Breast epithelium (tissue), 4 donors: ENCODE measurements around the gene NT5C2. TPM values are rescaled to one million over a fixed set of nuclear protein-coding genes. Genes with fewer than 3 reads are reported as not detected.

ENCODE experiments used
- DNase-seq, 2 donors: peaks; one replicate each; pipeline ENCODE4 v3.0.0-alpha.2; 2019; ENCODE audit warnings: low spot score in 2 of 2
- H3K27ac ChIP-seq, 2 donors: fragments of 200-600 bp; sonication (generic) in 1 of 2; one replicate each; pipeline ENCODE4 v1.5.1; 2016 to 2019; ENCODE audit warnings: mild to moderate bottlenecking in 1 of 2
- H3K27me3 ChIP-seq, 2 donors: fragments of 200-600 bp; sonication (generic) in 1 of 2; one replicate each; pipeline versions ENCODE4 v1.5.1 to v1.6.0; 2017 to 2019; ENCODE audit warnings: control low read depth in 1 of 2, mild to moderate bottlenecking in 1 of 2
- H3K36me3 ChIP-seq: fragments of 200-600 bp; one replicate; pipeline ENCODE4 v1.5.1; 2019
- H3K4me1 ChIP-seq, 2 donors: fragments of 200-600 bp; sonication (generic); one replicate each; pipeline ENCODE4 v1.5.1; 2016 to 2019; ENCODE audit warnings: control low read depth in 1 of 2
- H3K4me3 ChIP-seq, 3 donors: fragments of 200-600 bp; sonication (generic); 1 replicate in 2 of 3; 2 replicates in 1 of 3; pipeline ENCODE4 v1.5.1; 2016 to 2019; ENCODE audit warnings: mild to moderate bottlenecking in 3 of 3, moderate library complexity in 2 of 3
- H3K9me3 ChIP-seq, 2 donors: fragments of 200-600 bp; sonication (generic) in 1 of 2; one replicate each; pipeline ENCODE4 v1.5.1; 2016 to 2019; ENCODE audit warnings: control low read depth in 1 of 2
- POLR2A ChIP-seq: fragments of 450-650 bp; IDR thresholded peaks from one replicate; pipeline ENCODE4 v1.6.1; 2016; ENCODE audit warnings: antibody characterized with exemption, mild to moderate bottlenecking, moderate library complexity
- POLR2AphosphoS5 ChIP-seq, 3 donors: sonication (generic); formaldehyde crosslinking; IDR thresholded peaks; one replicate each; pipeline ENCODE4 v1.6.1; 2017; ENCODE audit warnings: antibody characterized with exemption in 3 of 3
- intact Hi-C: fragments of 100-400 bp; cut with DNase I; formaldehyde crosslinking; loops from one replicate; pipeline ENCODE4 v1.15.1; 2023; ENCODE audit warnings: low total_unique reads
- total RNA-seq, 3 donors: library from RNA; depleted of rRNA; stranded (reverse); fragments of >200 nt; gene quantifications; one replicate each; pipeline ENCODE4 v1.1.0, GENCODE V29; 2016
- TF ChIP-seq, protein P1 (sequence below), 3 donors: fragments of 450-650 bp; IDR thresholded peaks; one replicate each; pipeline ENCODE4 v1.5.1; 2016 to 2017; ENCODE audit warnings: antibody characterized with exemption in 3 of 3, mild to moderate bottlenecking in 3 of 3, moderate library complexity in 3 of 3

The NT5C2 gene
- total RNA-seq, 3 donors from 2014 or later: 52.8 to 122 (median 73.1) TPM

DNA sequence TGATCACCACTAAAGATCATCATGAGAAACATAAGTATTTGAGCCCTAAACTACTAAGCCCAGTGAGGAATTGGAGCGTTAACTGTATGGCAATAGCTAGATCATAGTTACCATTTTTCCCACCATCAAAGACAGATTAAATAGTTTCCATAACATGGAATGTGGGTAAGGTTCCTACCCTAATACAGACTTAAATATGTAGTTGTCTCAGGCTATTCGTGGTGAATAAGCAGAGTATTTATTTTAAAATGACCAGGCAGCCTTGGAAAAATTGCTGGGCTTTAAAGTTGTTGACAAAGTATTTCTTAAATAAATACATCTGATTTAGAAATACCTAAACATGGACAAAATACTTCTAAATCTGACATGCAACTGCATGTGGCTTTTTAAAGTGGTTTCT lies 106.8 kb downstream of the NT5C2 start:
- H3K27ac ChIP-seq: no peak overlapping the region
- intact Hi-C loops: no loop called here
- H3K36me3 ChIP-seq: peaks cover 3% of the 10 kb centered on the region
- H3K9me3 ChIP-seq: no peaks in the 10 kb centered on the region
- DNase-seq: no peak
- no peak overlapping the region for H3K4me3 ChIP-seq
- TF ChIP-seq POLR2A: no peak
- TF ChIP-seq, protein P1, sequence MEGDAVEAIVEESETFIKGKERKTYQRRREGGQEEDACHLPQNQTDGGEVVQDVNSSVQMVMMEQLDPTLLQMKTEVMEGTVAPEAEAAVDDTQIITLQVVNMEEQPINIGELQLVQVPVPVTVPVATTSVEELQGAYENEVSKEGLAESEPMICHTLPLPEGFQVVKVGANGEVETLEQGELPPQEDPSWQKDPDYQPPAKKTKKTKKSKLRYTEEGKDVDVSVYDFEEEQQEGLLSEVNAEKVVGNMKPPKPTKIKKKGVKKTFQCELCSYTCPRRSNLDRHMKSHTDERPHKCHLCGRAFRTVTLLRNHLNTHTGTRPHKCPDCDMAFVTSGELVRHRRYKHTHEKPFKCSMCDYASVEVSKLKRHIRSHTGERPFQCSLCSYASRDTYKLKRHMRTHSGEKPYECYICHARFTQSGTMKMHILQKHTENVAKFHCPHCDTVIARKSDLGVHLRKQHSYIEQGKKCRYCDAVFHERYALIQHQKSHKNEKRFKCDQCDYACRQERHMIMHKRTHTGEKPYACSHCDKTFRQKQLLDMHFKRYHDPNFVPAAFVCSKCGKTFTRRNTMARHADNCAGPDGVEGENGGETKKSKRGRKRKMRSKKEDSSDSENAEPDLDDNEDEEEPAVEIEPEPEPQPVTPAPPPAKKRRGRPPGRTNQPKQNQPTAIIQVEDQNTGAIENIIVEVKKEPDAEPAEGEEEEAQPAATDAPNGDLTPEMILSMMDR (IDR thresholded peaks at IDR 0.05): no peak
- TF ChIP-seq POLR2AphosphoS5 (IDR thresholded peaks at IDR 0.05): no peak
- no peaks in the 10 kb centered on the region for H3K4me1 ChIP-seq
- no peaks in the 10 kb centered on the region for H3K27me3 ChIP-seq

DNA sequence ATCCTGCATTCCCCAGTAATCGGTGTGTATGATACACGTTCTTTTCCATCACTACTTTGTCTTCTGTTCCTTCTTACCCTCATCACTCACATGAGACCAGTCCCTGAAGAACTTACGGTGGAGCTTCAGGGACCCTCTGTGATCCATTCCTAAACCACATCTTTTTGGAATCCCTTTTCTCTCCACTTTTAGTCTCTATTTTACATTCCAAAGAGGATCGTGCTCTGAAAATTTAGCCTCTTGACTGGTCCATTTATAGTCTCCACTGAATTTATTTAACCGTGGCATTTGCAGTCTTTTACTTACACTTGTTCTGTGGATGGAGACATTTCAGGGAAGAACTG lies 109.1 kb downstream of the NT5C2 start:
- Histone ChIP-seq H3K9me3 (no peaks in the 10 kb centered on the region), H3K27me3 (no peaks in the 10 kb centered on the region), H3K27ac (no peak overlapping the region), H3K4me3 (no peak overlapping the region), H3K36me3 (peaks cover 3% of the 10 kb centered on the region), H3K4me1 (no peaks in the 10 kb centered on the region)
- TF ChIP-seq, protein P1 (IDR thresholded peaks at IDR 0.05): no peak
- TF ChIP-seq POLR2AphosphoS5 (IDR thresholded peaks at IDR 0.05) (no peak), POLR2A (no peak)
- DNase-seq: no peak
- intact Hi-C loops: no loop called here

DNA sequence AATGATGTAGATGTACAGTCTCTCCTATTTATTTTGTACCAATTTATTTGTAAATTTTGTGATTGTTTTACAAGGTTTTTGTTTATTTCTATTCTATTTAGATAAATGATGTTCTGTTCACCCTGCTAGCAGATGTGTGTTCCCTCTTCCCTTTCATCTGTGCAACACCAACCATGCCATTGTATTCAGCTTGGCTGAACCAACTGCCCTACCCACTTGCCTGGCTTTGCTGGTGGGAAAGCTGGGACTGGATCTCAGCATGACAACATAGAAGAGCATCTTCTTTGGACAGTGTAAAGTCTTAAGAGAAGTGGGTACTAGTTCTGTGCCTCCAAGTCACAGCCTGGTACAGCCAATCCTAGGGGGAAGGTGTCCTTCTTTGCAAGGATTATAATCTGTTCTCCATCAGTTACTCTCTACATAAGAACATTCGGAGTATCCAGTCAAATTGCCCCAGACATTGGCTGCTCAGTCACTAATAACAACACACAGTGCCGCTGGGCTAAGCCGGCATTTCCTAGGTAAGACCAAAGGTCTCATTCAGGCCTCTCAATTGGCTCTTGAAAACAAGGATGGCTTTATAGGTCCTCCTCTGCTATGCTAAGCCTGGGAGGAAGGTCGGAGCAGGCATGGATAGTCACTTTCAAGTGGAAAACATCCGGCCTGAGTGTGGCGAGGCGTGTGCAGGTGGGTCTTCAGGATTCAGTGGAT lies 109.7 kb downstream of the NT5C2 start:
- H3K4me3 ChIP-seq: no peak overlapping the region
- intact Hi-C loops: no loop called here
- H3K27me3 ChIP-seq: no peaks in the 10 kb centered on the region
- no peaks in the 10 kb centered on the region for H3K4me1 ChIP-seq
- no peaks in the 10 kb centered on the region for H3K9me3 ChIP-seq
- TF ChIP-seq POLR2AphosphoS5 (IDR thresholded peaks at IDR 0.05) (no peak), POLR2A (no peak)
- TF ChIP-seq, protein P1 (IDR thresholded peaks at IDR 0.05): no peak
- no peaks in the 10 kb centered on the region for H3K36me3 ChIP-seq
- no peak overlapping the region for H3K27ac ChIP-seq
- DNase-seq: no peak

DNA sequence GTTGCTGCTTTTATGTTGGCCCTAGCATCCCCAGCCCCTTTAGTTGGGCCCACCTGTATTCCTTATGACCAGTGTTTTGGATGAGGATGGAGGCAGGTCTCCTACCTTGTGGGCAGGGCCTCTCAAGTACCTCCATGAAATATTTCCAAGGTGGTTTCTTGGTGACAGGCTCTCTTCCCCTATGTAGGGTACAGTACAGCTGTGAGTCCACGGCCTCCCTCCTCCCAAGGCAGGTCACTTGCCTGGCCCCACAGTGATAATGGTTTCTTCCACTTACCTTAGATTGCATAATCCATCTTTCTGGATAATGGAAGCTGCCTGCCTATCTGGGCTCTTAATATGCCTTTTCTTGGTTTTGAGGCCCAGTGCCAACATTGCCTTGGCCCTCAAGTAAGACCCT lies 110.4 kb downstream of the NT5C2 start:
- H3K27me3 ChIP-seq: no peaks in the 10 kb centered on the region
- intact Hi-C loops: no loop called here
- H3K36me3 ChIP-seq: no peaks in the 10 kb centered on the region

DNA sequence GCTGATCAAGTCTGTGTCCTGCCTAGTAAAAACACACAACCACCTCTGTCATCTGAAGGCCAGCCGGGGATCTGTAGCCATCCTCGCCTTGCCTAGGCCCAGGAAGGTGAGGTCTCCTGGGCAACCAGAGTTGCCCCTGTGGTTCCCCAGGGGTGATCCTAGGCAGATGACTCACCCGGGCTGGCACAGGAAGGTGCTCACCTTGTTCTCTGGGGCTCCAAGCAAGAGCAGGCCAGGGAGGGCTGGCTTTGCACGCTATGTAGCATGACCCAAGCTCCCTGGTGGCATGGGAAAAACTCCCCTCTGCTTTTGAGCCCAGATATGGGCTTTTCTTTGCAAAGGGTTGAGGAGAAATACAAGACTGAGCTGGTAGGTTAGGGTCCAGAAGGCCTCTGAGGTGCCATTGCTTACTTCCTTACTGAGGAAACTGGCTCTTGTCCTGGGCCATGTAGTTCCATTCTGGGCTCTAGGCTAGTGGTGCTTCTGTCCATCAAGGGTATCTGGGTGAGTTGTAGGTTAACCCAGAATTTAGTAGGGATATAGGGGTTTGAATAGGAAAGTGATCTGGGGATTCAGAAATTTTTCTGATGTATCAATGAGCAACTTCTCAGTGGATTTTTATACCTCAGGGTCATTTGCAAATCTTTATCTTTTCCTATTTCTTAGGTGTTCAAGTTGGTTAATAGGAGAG lies 112.0 kb downstream of the NT5C2 start:
- Histone ChIP-seq H3K4me1 (no peaks in the 10 kb centered on the region), H3K4me3 (no peak overlapping the region), H3K36me3 (no peaks in the 10 kb centered on the region), H3K9me3 (no peaks in the 10 kb centered on the region), H3K27me3 (no peaks in the 10 kb centered on the region), H3K27ac (no peak overlapping the region)
- intact Hi-C loops: no loop called here
- TF ChIP-seq POLR2AphosphoS5 (IDR thresholded peaks at IDR 0.05) (no peak), POLR2A (no peak)
- TF ChIP-seq, protein P1 (IDR thresholded peaks at IDR 0.05): no peak
- no peak for DNase-seq

More for the DNA sequence above, 110.4 kb downstream of the NT5C2 start:
- H3K9me3 ChIP-seq: no peaks in the 10 kb centered on the region
- H3K27ac ChIP-seq: no peak overlapping the region
- no peak overlapping the region for H3K4me3 ChIP-seq
- TF ChIP-seq POLR2AphosphoS5 (IDR thresholded peaks at IDR 0.05): no peak
- TF ChIP-seq POLR2A: no peak
- no peaks in the 10 kb centered on the region for H3K4me1 ChIP-seq
- DNase-seq: no peak
